ENCODE results near the gene CRTAC1. TPM values are rescaled to one million over a fixed set of nuclear protein-coding genes. Genes with fewer than 3 reads are reported as not detected.
A peak's percentile ranks its signal among the peaks of the same experiment; 100 is the strongest.

The CRTAC1 gene
- total RNA-seq, 1 experiment from 2014 or later = 0.17 TPM

DNA sequence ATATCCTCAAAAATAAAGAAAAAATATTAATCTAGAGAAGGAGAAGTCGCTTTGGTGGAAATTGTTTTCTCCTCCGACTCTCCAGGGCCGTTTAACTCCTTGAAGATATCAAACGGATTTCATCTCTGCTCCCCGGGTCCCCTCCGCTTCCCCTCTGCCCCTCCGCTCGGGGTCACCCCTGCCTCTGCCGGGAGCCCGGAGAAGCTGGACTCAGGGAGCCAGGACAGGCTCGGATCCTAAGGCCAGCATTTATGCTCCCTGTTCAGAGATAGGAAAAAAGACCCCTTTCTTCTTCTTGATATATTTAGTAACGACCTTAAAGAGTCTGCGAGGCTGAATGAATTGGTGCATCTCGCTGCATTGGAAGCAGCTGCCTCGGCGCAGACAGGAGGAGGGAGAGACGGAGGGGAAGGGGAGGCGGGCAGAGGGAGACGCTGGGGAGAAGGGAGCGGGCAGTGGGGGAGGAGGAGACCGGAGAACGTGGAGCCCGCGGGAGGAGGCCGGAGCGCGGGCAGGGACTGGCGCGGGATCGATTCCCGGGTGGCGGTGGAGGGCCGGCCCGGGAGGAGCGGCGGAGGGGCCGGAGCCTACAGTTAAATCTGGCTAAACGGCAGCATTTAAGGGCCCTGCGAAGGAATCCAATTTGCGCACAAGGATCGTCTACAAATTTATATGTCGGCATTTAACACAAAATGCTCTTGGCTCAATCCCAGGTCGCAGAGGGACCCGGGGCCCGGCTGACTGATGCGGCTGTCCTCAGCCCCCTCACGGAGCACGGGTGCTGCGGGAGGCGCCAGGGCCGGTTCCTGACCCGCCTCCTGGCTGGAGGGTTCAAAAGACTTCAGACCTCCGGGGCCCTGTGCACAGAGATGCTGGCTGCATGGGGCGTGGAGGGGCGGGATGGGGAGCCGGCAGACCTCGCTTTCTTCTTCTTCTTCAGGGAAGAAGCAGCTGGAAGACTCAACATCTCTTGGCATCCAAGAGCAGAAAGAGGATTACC lies 55.6 kb downstream of the CRTAC1 start:
- DNase-seq (ENCODE audit: low spot score) = no peak

DNA sequence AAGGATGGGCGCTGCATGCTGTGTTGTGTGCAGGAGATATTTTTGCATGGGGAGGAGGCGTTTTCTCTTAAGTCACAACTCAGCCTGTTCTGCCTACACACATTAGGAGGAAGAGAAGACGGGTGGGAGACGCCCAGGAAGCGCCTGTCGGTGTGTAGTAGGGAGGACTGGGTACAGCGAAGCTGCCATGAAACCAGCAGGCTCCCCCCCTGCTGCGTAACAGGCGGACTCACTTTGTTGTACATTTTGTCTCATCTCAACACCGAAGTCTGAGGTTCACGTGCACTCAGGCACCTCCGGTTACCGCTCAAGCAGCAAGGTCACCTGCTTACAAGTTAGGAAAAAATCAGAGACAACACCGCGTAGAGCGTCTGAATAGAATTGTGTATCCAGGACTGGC lies 56.3 kb downstream of the CRTAC1 start:
- no peak for DNase-seq (ENCODE audit: low spot score)

DNA sequence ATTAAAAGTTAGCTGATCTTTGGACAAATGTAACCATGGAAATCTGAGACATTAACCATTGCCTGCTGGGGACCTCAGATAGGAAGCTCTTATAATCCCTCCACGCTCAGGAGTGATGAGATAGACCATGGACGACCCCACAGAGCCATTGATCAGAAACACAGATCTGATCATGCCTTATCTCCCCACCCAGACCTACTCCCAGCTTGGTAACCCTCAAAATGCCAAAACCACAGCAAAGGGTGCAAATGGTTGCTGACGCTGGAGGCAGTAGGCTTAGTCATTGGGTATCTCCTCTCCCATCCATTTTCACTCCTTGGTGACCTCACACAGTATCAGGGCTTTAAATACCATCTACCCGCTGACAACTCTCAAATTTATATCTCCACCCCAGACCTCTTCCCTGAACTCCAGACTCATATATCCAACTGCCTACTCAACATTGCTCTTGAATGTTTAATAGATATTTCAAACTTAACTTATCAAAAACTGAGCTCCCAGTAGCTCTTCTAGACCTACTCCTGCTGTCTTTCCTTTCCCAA lies 60.8 kb downstream of the CRTAC1 start:
- no peak for DNase-seq (ENCODE audit: low spot score)

DNA sequence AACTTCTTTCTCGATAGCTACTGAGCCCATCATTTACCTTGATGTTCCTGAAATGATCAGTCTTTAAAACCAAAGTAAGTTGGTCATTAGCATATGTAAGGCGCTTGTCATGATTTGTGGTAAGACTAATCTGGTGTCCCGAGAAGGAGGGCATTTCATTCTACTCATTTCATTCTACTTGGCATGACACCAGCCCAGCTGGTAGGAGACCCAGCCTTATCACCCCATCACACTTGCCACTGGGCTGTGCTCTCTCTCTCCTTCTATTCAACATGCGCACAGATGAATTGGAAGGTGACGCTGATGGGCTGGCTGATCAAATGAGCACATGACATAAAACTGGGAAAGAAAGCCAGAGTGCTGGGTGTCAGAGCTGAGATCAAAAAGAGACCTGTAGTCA lies 65.7 kb downstream of the CRTAC1 start:
- no peak for DNase-seq (ENCODE audit: low spot score)

DNA sequence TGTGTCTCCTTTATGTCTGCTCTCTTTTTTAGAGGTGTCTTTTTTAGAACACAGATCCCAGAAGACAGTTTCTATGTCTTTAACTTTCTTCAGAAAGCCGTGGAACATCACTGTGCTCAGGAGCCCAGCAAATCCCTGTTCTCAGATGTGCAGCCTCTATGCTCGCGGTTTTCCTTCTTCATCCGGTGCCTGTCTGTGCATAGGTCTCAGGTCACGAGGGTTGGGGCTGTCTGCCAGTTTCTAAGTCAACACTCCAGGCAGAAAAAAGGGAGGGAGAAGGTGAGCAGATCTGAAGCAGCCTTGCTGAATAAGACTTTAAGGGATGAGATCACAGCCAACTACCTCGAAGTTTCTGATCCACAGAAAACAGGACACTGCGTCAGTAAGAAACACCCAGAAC lies 68.5 kb downstream of the CRTAC1 start:
- DNase-seq (ENCODE audit: low spot score) = peak; percentile 30

DNA sequence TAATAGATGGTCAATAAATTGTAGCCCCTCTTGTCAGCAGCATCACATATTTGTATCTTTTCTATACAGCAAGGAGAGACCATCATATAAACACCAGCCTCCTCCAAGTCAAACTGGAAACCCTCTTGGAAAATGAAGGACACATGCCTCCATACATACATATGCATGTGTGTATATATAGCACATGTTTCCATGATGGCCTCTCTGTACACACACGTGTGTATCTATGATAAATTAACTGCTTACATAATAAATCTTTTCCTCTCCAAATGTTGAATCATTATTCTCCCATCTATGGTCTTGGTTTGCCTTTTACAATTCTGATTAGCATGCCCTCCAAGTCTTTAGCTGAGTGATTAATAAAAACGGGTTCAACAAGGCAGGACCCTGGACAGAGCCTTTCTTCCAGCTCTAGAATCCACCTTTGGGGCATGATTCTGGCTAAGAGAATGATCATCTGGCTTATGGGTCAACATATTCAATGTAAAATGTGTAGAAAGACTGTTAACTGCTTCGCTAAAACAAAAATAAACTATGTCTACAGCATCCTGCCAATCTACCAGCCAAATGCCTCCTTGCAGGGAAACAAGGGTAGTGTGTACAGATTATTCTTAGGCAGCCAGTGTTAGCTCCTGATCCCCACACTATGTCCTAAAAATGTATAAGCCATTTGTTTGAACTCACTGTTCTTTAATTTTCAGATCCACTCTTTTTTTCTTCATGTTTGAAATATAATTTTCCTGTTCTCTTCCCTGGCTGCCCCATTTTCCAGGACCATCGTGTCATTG lies 70.0 kb downstream of the CRTAC1 start:
- no peak for DNase-seq (ENCODE audit: low spot score)

DNA sequence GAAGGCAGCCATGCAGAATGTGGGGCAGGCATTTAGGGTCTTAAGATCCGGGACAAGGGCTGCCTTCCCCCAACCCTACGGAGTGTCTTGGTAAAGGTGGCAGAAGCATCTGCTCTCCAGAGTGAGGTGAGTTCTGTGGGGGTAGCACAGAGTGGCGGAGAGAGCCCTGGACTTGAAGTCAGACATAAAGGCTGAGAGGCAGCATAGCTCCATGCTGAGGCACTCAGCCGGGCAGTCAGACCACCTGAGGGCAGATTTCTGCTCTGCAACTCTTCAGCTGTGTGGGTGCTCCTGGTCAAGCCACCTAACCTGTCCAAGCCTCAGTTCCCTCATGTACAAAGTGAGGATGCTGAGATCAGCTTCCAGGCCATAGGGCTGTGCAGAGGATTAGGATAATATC lies 81.0 kb downstream of the CRTAC1 start:
- DNase-seq (ENCODE audit: low spot score) = no peak

DNA sequence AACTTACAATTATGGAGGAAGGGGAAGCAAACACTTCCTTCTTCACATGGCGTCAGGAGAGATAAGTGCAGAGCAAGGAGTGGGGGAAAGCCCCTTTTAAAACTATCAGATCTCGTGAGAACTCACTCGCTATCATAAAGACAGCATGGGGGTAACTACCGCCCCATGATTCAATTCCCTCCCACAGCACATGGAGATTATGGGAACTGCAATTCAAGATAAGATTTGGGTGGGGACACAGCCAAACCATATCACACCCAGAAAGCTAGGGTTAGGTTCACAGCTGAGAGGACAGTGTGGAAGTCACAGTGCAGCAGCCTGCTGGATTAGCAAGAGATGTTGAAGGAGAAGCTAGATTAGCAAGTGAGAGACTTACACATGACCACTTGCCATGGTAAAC lies 81.6 kb downstream of the CRTAC1 start:
- no peak for DNase-seq (ENCODE audit: low spot score)

DNA sequence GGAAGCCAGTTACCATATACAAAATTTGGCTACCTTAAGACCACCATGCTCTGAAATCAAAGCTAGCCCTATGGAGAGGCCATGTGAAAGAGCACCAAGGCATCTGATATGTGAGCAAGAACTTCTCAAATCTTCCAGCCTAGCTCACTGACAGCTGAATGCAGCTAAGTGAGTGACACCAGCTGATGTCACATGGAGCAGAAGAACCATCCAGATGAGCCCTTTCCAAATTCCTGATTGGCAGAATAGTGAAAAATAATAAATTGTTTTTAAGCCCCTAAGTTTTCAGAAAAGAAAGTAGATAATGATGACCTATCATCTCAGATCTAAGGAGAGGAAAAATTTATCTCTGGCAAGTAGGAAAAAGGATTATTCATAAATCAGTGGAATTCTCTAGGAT lies 85.6 kb downstream of the CRTAC1 start:
- no peak for DNase-seq (ENCODE audit: low spot score)

DNA sequence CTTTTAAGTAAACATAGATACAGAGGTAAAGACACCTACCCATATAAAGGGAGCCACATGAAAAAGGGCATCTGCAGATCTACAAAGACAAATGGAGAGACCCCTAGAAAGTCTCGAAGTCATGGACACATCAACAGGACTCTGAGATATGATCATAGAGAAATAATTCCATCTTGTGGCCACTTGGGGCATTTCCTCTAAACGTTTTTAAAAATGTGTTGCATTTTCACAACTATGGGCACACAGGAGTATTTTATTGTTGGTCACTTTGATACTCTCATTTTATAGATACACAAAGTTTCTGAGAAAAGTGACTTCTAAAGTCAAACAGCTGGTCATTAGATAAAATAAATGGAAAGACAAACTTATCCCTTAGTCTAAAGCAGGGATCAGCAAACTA lies 87.1 kb downstream of the CRTAC1 start:
- no peak for DNase-seq (ENCODE audit: low spot score)

DNA sequence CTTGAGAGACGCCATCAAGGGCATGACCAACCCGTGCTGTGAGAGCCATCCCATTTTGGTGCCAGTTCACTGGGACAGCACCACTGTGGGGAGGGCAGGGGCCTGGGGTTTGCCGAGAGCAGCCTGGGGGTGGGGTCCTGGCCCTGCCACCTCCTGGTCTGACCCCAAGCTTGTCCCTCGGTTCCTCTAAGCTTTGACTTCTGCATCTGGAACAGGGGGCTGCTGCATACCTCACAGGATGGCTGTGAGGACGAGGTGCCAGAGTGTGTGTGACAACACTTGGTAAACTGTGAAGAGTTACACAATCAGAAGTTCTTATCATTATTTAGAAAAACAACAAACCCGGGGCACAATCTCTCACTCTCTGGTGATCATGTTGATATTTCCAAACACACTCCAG lies 89.9 kb downstream of the CRTAC1 start:
- DNase-seq (ENCODE audit: low spot score) = no peak

DNA sequence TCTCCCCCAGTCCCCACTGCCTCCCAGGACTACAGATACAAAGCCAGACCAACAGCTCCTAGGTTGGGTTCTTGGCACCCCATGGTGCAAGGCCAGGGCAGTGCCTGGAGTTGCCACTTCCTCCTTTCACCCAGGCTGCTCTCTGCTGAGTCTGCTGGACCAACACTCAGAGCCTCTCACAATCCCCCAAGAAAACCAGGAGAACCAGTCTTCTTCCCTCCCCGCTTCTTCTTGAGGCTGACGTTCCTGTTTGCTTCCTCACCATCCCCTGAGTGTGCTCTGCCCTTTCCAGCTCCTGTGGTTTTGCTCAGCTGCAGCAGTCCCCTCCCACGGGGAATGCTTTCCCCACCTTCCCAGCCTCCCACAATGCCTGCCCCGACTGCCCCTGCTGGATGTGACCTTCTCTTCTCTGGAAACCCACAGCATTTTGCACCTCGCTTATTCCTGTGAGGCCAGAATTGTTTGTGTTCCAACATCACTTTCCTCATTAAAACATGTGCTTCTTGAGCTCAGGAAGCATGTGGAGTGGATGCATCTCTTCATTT lies 90.9 kb downstream of the CRTAC1 start:
- no peak for DNase-seq (ENCODE audit: low spot score)

DNA sequence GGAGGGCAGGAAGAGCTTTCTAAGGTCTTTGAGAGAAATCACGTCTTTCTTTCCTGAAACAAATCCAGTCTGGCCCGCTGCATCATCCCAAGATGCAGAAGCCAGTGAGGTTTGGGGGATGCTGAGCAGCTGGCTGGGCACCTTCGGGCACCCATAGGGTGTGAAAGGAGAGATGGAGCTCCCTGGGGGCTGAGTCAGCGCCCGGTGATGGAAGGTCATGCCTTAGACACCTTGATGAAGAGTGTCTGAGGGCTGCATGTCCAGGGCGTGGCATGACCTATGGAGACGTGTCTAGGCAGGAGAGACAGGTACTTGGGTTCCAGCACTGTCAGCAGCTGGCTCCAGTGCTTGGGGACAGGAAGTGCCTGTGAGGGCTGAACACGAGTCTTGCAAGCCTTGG lies 92.5 kb downstream of the CRTAC1 start:
- no peak for DNase-seq (ENCODE audit: low spot score)

DNA sequence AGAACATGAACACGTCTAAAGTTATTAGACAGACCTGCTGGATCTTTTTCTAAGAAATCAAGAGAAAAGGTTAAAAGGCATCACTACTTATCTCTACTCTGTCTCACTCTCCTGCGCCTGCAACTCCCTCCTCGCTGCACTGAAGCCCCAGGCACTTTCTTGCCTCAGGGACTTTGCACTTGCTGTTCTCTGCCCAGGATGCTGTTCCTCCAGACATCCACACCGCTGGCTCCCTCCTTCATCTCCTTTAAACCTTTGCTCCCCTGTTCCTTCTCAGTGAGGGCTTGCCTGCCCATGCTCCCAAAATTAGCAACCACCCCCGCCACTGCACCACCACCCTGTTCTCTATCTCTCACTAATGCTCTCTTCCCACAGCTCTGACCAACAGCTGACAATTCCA lies 93.4 kb downstream of the CRTAC1 start:
- DNase-seq (ENCODE audit: low spot score) = no peak

DNA sequence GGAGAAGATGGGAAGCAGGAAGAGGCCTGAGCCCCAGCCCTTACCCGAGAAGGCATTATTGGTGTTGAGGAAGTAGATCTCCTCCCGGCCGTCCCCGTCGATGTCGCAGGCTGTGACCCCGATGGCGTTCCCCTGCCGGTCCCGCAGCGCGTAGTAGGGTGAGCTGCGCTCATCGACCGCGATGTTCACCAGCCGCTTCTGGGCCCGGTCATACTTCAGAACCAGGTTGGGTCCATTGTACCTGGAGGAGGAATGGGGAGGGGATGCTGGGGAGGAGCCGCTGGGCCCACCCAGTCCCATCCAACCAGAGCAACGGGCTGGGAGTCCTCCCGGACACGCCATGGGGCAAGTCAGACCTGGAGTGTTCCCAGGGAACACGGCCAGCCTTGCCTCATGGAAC lies 94.3 kb downstream of the CRTAC1 start:
- DNase-seq (ENCODE audit: low spot score) = no peak

DNA sequence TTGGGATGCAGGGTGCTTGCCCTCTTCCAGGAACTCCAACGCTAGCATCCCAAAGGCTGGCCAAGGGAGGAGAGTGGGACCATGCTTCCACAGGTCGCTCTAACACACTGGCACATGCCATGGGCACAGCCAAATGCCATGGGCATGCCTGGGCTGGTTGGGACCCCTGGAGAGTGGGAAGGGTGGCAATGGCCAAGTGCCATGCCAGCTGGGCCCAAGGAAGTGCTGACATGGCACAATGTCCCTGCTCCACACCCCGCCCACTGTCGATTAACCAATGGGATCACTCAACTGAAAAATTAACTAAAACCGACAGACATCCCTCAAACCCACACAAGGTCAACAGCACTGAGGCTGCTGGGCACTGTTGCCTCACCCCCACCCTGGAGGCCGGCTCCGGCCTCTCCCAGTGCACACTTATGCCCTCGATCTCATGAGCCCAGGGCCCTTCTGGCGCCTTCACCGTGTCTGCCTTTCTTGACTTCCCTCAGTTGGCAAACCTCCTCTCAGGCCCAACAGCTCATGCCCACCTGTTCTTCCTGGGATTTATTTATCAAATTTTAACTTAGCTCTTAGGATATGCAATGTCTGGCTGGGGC lies 97.4 kb downstream of the CRTAC1 start:
- no peak for DNase-seq (ENCODE audit: low spot score)

DNA sequence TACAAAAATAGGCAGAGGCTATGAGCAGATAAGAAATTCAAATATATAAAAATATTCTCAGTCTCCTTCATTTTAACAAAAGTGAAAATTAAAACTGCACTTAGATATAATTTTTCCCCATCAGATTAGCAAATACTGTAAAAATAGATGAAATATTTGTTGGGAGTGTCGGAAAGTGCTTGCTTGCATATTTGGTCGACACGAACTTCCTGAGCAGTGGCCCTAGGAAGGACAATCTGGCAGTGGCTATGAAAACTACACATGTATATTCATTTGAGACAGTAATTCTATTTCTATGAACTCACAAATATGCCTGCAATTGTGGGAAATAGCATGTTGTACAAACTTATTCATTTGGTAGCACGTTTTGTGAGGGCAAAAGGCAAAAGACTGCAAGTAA lies 99.4 kb downstream of the CRTAC1 start:
- DNase-seq (ENCODE audit: low spot score) = no peak

DNA sequence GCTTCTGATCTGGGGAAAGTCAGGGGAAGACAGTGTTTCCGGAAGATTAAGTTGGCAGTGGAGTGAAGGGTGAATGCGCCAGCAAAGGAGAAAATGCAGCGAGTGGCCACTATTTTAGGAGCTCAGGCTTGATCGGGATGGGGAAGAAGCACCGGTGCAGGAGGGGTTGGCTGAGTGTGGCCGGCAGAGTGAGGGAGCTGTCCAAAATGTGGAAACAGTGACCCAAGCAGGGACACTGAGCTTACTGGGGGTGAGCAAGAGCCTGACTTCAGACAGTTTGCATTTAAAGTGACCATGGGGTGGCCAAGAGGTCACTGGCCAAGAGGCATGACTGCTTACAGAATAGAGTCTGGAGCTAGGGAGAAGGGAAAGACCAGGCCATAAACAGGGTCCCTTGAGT lies 101.5 kb downstream of the CRTAC1 start:
- no peak for DNase-seq (ENCODE audit: low spot score)

DNA sequence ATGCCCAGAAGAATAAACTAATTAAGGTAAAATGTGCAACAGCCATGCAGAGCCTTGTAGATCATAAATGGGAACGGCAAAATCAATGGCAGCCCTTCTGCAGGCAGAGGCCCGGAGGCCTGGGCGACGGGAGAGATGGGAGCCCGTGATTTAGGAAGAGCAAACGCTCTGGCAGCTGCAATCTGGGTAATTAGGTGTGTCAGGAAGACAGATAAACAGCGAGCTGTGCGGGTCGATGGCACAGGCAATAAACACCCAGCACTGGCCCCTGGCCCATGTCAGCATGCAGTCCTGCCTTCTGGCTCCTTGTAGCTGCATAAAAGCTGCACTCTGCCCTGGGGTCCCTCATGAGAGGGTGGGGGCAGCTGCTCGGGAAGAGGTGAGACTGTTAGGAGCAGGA lies 102.8 kb downstream of the CRTAC1 start:
- DNase-seq (ENCODE audit: low spot score) = no peak

DNA sequence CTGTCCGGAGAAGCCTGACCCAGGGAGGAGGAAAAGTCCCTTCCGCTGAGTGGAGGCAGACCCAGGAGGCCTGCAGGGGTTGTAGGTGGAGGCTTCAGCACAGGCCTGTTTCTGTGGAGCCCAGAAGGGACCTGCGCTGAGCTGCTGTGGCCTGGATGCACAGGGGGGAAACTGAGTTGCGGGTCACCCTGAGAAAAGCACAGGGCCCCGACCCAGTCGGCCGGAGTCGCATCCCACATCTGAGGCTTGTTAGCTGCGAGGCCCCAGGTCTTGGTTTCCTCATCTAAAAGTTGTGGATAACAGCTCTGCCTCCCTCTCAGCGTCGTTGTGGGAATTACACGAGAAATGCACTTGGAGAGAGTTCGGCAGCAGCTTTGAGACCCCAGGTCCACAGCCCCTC lies 104.4 kb downstream of the CRTAC1 start:
- DNase-seq (ENCODE audit: low spot score) = no peak

DNA sequence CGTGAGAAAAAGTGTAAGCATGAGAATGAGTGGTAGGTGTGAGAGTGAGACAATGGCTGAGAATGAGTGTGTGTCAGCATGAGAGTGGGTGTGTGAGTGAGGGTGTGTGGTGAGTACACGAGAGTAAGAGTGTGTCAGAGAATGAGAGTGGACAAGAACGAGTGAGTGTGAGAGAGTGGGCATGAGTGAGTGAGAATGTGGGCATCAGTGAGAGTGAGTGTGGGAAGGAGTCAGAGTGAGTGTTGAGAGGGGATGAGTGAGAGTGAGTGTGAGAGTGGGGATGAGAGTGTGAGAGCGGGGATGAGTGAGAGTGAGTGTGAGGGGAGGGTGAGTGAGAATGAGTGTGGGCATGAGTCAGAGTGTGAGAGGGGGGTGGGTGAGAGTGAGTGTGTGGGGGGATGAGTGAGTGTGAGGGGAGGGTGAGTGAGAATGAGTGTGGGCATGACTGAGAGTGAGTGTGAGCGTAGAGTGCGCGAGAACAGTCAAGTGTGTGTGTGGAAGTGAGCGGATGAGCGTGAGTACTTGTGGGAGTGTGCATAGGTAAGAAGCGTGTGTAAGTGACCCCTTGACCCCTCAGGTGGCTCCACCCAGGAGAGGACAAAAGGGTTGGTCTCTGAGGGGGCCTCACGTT lies 105.0 kb downstream of the CRTAC1 start:
- no peak for DNase-seq (ENCODE audit: low spot score)

DNA sequence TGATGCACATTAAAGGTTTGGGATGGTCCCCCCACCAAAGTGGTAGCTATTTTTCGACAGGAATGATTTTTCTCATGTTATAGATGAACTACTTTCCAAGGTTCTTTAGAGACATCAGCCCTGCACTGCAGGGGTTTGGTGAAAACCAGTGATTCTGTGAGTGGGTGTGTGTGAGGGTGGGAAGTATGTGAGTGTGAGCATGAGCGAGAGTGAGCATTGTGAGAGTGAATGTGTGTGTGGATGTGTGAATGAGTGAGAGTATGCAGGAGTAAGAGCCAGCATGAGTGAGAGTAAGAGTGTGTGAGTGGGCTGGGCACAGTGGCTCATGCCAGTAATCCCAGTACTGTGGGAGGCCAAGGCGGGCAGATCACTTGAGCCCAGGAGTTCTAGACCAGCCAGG lies 105.7 kb downstream of the CRTAC1 start:
- DNase-seq (ENCODE audit: low spot score) = no peak

Measured in H4 (cell line).